GM20431 (cell line): Measurements from ENCODE around the gene RPSA.

ENCODE experiments used
- in situ Hi-C: fragments of 300-500 bp; cut with MseI, MboI; formaldehyde crosslinking; loops from one replicate; pipeline ENCODE4 v1.15.0; 2020; ENCODE audit warnings: low sequenced_read_pairs; ENCODE audit not compliant: unreplicated experiment

RPSA gene

GRCh38 chr3:39406368-39407258 is at the start of gene RPSA:
RPSA (plus strand) TSS chr3:39406720; CDS start chr3:39407654, 934 bp downstream.
- in situ Hi-C loops = no loop called here

- in situ Hi-C loops = no loop called here
These were observed 48.2 kb upstream of the RPSA start for GRCh38 chr3:39358333-39358732.

- in situ Hi-C loops = no loop called here
These were observed 45.1 kb upstream of the RPSA start for GRCh38 chr3:39361252-39361927.

GRCh38 chr3:39362192-39362591 is 44.3 kb upstream of the RPSA start:
- in situ Hi-C loops = no loop called here

GRCh38 chr3:39362812-39363211 is 43.7 kb upstream of the RPSA start:
- in situ Hi-C loops = no loop called here

GRCh38 chr3:39370450-39370849 is 36.1 kb upstream of the RPSA start:
- in situ Hi-C loops = loop anchor here (10.0 kb wide), 1 partner anchor 186 kb away; no protein-coding TSS in a partner anchor

GRCh38 chr3:39372833-39373232 is 33.7 kb upstream of the RPSA start:
- in situ Hi-C loops = loop anchor here (10.0 kb wide), 1 partner anchor 188 kb away; no protein-coding TSS in a partner anchor

- in situ Hi-C loops = loop anchor here (10.0 kb wide), 1 partner anchor 192 kb away; no protein-coding TSS in a partner anchor
These were observed 29.4 kb upstream of the RPSA start for GRCh38 chr3:39376959-39377634.

GRCh38 chr3:39378088-39378487 is 28.4 kb upstream of the RPSA start:
- in situ Hi-C loops = loop anchor here (10.0 kb wide), 1 partner anchor 193 kb away; no protein-coding TSS in a partner anchor

GRCh38 chr3:39378957-39379777 is 27.4 kb upstream of the RPSA start:
- in situ Hi-C loops = loop anchor here (10.0 kb wide), 1 partner anchor 194 kb away; no protein-coding TSS in a partner anchor

- in situ Hi-C loops = loop anchor here (10.0 kb wide), 1 partner anchor 195 kb away; no protein-coding TSS in a partner anchor
These were observed 26.8 kb upstream of the RPSA start for GRCh38 chr3:39379778-39380155.

- in situ Hi-C loops = no loop called here
These were observed 25.1 kb upstream of the RPSA start for GRCh38 chr3:39381432-39381831.

GRCh38 chr3:39383045-39383880 is 23.3 kb upstream of the RPSA start, which contains the start of gene SLC25A38:
SLC25A38 (plus strand) TSS chr3:39383370; CDS start chr3:39383725, 355 bp downstream.
- in situ Hi-C loops = no loop called here

- in situ Hi-C loops = no loop called here
These were observed 22.4 kb upstream of the RPSA start for GRCh38 chr3:39383881-39384664.

- in situ Hi-C loops = no loop called here
These were observed 21.9 kb upstream of the RPSA start for GRCh38 chr3:39384665-39385000.

- in situ Hi-C loops = no loop called here
These were observed 20.9 kb upstream of the RPSA start for GRCh38 chr3:39385456-39386090.

- in situ Hi-C loops = no loop called here
These were observed 20.2 kb upstream of the RPSA start for GRCh38 chr3:39386318-39386717.
